ENCODE results near the gene EMILIN3.

GRCh38 chr20:41350408-41350962, 16.1 kb downstream of the EMILIN3 start:
- TF ChIP-seq CTCF (IDR thresholded peaks at IDR 0.05 in 2 of 3, conservative IDR thresholded peaks at IDR 0.05 in 1 of 3; ENCODE audit: borderline replicate concordance in 1 of 3, insufficient read depth in 1 of 3, low read depth in 2 of 3, low read length in 2 of 3) (no peak), SIN3A (IDR thresholded peaks at IDR 0.05; ENCODE audit: low read depth) (no peak), REST (IDR thresholded peaks at IDR 0.05; ENCODE audit: low read depth) (no peak), EZH2phosphoT487 (IDR thresholded peaks at IDR 0.05; ENCODE audit: borderline replicate concordance) (no peak), EGR1 (IDR thresholded peaks at IDR 0.05; ENCODE audit: low read depth) (no peak), ZFX (IDR thresholded peaks at IDR 0.05) (no peak), TCF7L2 (IDR thresholded peaks at IDR 0.05; ENCODE audit: borderline replicate concordance, extremely low read depth, insufficient read depth, insufficient read length) (no peak), POLR2A (IDR thresholded peaks at IDR 0.05; ENCODE audit: borderline replicate concordance, extremely low read depth, insufficient read depth, insufficient read length) (no peak)
